ENCODE data around the gene CLPTM1L.
"Not testable (repeated sequence)": the region's sequence is repeated elsewhere in the genome, so short reads cannot be mapped to it uniquely, and the experiment has no call there.

GRCh38 chr5:1326532-1326875 is 18.4 kb downstream of the CLPTM1L start:
- not testable (repeated sequence) for TF ChIP-seq PATZ1 (tag by site-specific recombination; IDR thresholded peaks at IDR 0.05); PRDM1 (tag by site-specific recombination; IDR thresholded peaks at IDR 0.05); TCF7L2 (IDR thresholded peaks at IDR 0.05; ENCODE audit: borderline replicate concordance, low read depth, low read length); KLF7 (tag by site-specific recombination; IDR thresholded peaks at IDR 0.05; ENCODE audit: borderline replicate concordance); ZNF561 (tag by site-specific recombination; IDR thresholded peaks at IDR 0.05; ENCODE audit: borderline replicate concordance); ZNF239 (tag by site-specific recombination; IDR thresholded peaks at IDR 0.05); PBX3 (CRISPR knock-in tag; IDR thresholded peaks at IDR 0.05); ZNF391 (tag by site-specific recombination; IDR thresholded peaks at IDR 0.05; ENCODE audit: borderline replicate concordance, low read depth); ZFP69B (tag by site-specific recombination; IDR thresholded peaks at IDR 0.05); ZNF707 (tag by site-specific recombination; IDR thresholded peaks at IDR 0.05); ZNF366 (tag by site-specific recombination; conservative IDR thresholded peaks at IDR 0.05); ZNF157 (tag by site-specific recombination; IDR thresholded peaks at IDR 0.05)
- TF ChIP-seq, protein P1, sequence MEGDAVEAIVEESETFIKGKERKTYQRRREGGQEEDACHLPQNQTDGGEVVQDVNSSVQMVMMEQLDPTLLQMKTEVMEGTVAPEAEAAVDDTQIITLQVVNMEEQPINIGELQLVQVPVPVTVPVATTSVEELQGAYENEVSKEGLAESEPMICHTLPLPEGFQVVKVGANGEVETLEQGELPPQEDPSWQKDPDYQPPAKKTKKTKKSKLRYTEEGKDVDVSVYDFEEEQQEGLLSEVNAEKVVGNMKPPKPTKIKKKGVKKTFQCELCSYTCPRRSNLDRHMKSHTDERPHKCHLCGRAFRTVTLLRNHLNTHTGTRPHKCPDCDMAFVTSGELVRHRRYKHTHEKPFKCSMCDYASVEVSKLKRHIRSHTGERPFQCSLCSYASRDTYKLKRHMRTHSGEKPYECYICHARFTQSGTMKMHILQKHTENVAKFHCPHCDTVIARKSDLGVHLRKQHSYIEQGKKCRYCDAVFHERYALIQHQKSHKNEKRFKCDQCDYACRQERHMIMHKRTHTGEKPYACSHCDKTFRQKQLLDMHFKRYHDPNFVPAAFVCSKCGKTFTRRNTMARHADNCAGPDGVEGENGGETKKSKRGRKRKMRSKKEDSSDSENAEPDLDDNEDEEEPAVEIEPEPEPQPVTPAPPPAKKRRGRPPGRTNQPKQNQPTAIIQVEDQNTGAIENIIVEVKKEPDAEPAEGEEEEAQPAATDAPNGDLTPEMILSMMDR (tag by site-specific recombination; IDR thresholded peaks at IDR 0.05): not testable (repeated sequence)
- TF ChIP-seq, protein P2, sequence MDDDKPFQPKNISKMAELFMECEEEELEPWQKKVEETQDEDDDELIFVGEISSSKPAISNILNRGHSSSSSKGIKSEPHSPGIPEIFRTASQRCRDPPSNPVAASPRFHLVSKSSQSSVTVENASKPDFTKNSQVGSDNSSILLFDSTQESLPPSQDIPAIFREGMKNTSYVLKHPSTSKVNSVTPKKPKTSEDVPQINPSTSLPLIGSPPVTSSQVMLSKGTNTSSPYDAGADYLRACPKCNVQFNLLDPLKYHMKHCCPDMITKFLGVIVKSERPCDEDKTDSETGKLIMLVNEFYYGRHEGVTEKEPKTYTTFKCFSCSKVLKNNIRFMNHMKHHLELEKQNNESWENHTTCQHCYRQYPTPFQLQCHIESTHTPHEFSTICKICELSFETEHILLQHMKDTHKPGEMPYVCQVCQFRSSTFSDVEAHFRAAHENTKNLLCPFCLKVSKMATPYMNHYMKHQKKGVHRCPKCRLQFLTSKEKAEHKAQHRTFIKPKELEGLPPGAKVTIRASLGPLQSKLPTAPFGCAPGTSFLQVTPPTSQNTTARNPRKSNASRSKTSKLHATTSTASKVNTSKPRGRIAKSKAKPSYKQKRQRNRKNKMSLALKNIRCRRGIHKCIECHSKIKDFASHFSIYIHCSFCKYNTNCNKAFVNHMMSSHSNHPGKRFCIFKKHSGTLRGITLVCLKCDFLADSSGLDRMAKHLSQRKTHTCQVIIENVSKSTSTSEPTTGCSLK (tag by site-specific recombination; IDR thresholded peaks at IDR 0.05): not testable (repeated sequence)

All from HEK293 (cell line).